G401 (cell line): ENCODE results near the gene FNIP2. TPM values are rescaled to one million over a fixed set of nuclear protein-coding genes. Genes with fewer than 3 reads are reported as not detected.
"Not testable (repeated sequence)": the region's sequence is repeated elsewhere in the genome, so short reads cannot be mapped to it uniquely, and the experiment has no call there.

Source experiments
- DNase-seq: peaks from one replicate; pipeline ENCODE4 v3.0.0-alpha.2; 2015; ENCODE audit warnings: low spot score
- in situ Hi-C: cut with HindIII; loops from 2 replicates; pipeline ENCODE4 v1.10.0; 2016; ENCODE audit warnings: low sequenced_read_pairs, mixed read lengths
- total RNA-seq: library from RNA; depleted of rRNA; stranded (reverse); fragments of >200 nt; shearing (Covaris generic); gene quantifications from 2 replicates; pipeline ENCODE4 v1.2.3, GENCODE V29; 2014

The FNIP2 gene
- total RNA-seq, 1 experiment from 2014 or later: 28.9 TPM

GRCh38 chr4:158826057-158826456 is 57.2 kb downstream of the FNIP2 start:
- in situ Hi-C loops: no loop called here
- DNase-seq: no peak

GRCh38 chr4:158826882-158827281 is 58.1 kb downstream of the FNIP2 start:
- in situ Hi-C loops: no loop called here
- no peak for DNase-seq

- in situ Hi-C loops: no loop called here
Observed at GRCh38 chr4:158827543-158827981, 58.7 kb downstream of the FNIP2 start.

GRCh38 chr4:158828151-158828550 is 59.3 kb downstream of the FNIP2 start:
- DNase-seq, in situ Hi-C loops: not testable (repeated sequence)

More at GRCh38 chr4:158827543-158827981, 58.7 kb downstream of the FNIP2 start:
- no peak for DNase-seq

GRCh38 chr4:158829254-158829653 is 60.4 kb downstream of the FNIP2 start:
- in situ Hi-C loops: no loop called here
- DNase-seq: no peak

GRCh38 chr4:158833602-158834001 is 64.8 kb downstream of the FNIP2 start:
- DNase-seq: no peak
- in situ Hi-C loops: no loop called here

- in situ Hi-C loops: no loop called here
Observed at GRCh38 chr4:158835226-158836001, 66.6 kb downstream of the FNIP2 start.

GRCh38 chr4:158836002-158836369 is 67.2 kb downstream of the FNIP2 start:
- in situ Hi-C loops: no loop called here
- no peak for DNase-seq

More at GRCh38 chr4:158835226-158836001, 66.6 kb downstream of the FNIP2 start:
- DNase-seq: no peak

- in situ Hi-C loops: no loop called here
- no peak for DNase-seq
Observed at GRCh38 chr4:158836828-158837449, 68.1 kb downstream of the FNIP2 start.

- in situ Hi-C loops: no loop called here
- DNase-seq: no peak
Observed at GRCh38 chr4:158837527-158838141, 68.8 kb downstream of the FNIP2 start.

GRCh38 chr4:158840131-158840530 is 71.3 kb downstream of the FNIP2 start:
- in situ Hi-C loops: no loop called here
- no peak for DNase-seq

- in situ Hi-C loops: no loop called here
- no peak for DNase-seq
Observed at GRCh38 chr4:158841540-158841939, 72.7 kb downstream of the FNIP2 start.

GRCh38 chr4:158845311-158846041 is 76.7 kb downstream of the FNIP2 start:
- no peak for DNase-seq
- in situ Hi-C loops: no loop called here

GRCh38 chr4:158847535-158847934 is 78.7 kb downstream of the FNIP2 start:
- DNase-seq: no peak
- in situ Hi-C loops: no loop called here

GRCh38 chr4:158849681-158850080 is 80.9 kb downstream of the FNIP2 start:
- in situ Hi-C loops: no loop called here
- no peak for DNase-seq

GRCh38 chr4:158850371-158850770 is 81.5 kb downstream of the FNIP2 start:
- no peak for DNase-seq
- in situ Hi-C loops: no loop called here

GRCh38 chr4:158850800-158851644 is 82.2 kb downstream of the FNIP2 start:
- in situ Hi-C loops: no loop called here
- peak; percentile 52 for DNase-seq

- in situ Hi-C loops: no loop called here
- DNase-seq: no peak
Observed at GRCh38 chr4:158854236-158854635, 85.4 kb downstream of the FNIP2 start.

- in situ Hi-C loops: no loop called here
- DNase-seq: peak; percentile 62
Observed at GRCh38 chr4:158856852-158857251, 88.0 kb downstream of the FNIP2 start.
